ENCODE results near the gene MN1.

The MN1 gene

GRCh38 chr22:27796829-27797519, 4.6 kb downstream of the MN1 start:
- no peak for TF ChIP-seq CTCF (conservative IDR thresholded peaks at IDR 0.05; ENCODE audit: control insufficient read depth, insufficient read depth, low read depth, low read length)
- DNase-seq (ENCODE audit: low read depth): no peak
- no peak overlapping the region for H3K4me3 ChIP-seq (ENCODE audit: control insufficient read depth, low read depth, low read length)

GRCh38 chr22:27795696-27796517, 5.6 kb downstream of the MN1 start:
- TF ChIP-seq CTCF (conservative IDR thresholded peaks at IDR 0.05; ENCODE audit: control insufficient read depth, insufficient read depth, low read depth, low read length): no peak
- H3K4me3 ChIP-seq (ENCODE audit: control insufficient read depth, low read depth, low read length): no peak overlapping the region
- DNase-seq (ENCODE audit: low read depth): no peak

GRCh38 chr22:27795053-27795452, 6.5 kb downstream of the MN1 start:
- DNase-seq (ENCODE audit: low read depth): no peak
- H3K4me3 ChIP-seq (ENCODE audit: control insufficient read depth, low read depth, low read length): no peak overlapping the region
- TF ChIP-seq CTCF (conservative IDR thresholded peaks at IDR 0.05; ENCODE audit: control insufficient read depth, insufficient read depth, low read depth, low read length): no peak

GRCh38 chr22:27794226-27794625, 7.3 kb downstream of the MN1 start:
- no peak for DNase-seq (ENCODE audit: low read depth)
- H3K4me3 ChIP-seq (ENCODE audit: control insufficient read depth, low read depth, low read length): no peak overlapping the region
- TF ChIP-seq CTCF (conservative IDR thresholded peaks at IDR 0.05; ENCODE audit: control insufficient read depth, insufficient read depth, low read depth, low read length): no peak

GRCh38 chr22:27793576-27793975, 8.0 kb downstream of the MN1 start:
- H3K4me3 ChIP-seq (ENCODE audit: control insufficient read depth, low read depth, low read length): no peak overlapping the region
- no peak for DNase-seq (ENCODE audit: low read depth)
- no peak for TF ChIP-seq CTCF (conservative IDR thresholded peaks at IDR 0.05; ENCODE audit: control insufficient read depth, insufficient read depth, low read depth, low read length)

GRCh38 chr22:27792452-27793161, 8.9 kb downstream of the MN1 start:
- H3K4me3 ChIP-seq (ENCODE audit: control insufficient read depth, low read depth, low read length): no peak overlapping the region
- no peak for TF ChIP-seq CTCF (conservative IDR thresholded peaks at IDR 0.05; ENCODE audit: control insufficient read depth, insufficient read depth, low read depth, low read length)
- DNase-seq (ENCODE audit: low read depth): no peak

All from fibroblast of mammary gland (primary cell).